HG02981 (cell line): ENCODE measurements around the gene SCNN1B.
"Not testable (repeated sequence)": the region's sequence is repeated elsewhere in the genome, so short reads cannot be mapped to it uniquely, and the experiment has no call there.

Source experiments
- ATAC-seq: cut with Tn5 transposase; IDR thresholded peaks from one replicate; pipeline ENCODE4 v1.9.1; 2021; ENCODE audit warnings: mild to moderate bottlenecking, moderate library complexity; ENCODE audit not compliant: unreplicated experiment

The SCNN1B gene

DNA sequence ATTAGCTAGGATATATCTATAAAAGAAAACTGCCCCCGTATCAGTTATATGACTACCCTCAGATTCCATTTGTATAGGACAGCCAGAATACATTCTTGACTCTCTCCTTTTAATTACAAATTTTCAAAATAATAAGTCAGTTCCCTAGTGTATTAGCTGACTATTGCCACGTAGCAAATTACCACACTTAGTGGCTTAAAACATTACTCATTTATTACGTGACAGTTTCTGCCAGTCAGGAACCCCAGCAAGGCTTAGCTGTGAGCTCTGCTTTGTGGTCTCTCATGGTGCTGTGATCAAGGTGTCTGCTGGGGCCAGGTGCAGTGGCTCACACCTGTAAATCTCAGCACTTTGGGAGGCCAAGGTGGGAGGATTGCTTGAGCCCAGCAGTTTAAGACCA, 13.9 kb upstream of the SCNN1B start:
- no peak for ATAC-seq

DNA sequence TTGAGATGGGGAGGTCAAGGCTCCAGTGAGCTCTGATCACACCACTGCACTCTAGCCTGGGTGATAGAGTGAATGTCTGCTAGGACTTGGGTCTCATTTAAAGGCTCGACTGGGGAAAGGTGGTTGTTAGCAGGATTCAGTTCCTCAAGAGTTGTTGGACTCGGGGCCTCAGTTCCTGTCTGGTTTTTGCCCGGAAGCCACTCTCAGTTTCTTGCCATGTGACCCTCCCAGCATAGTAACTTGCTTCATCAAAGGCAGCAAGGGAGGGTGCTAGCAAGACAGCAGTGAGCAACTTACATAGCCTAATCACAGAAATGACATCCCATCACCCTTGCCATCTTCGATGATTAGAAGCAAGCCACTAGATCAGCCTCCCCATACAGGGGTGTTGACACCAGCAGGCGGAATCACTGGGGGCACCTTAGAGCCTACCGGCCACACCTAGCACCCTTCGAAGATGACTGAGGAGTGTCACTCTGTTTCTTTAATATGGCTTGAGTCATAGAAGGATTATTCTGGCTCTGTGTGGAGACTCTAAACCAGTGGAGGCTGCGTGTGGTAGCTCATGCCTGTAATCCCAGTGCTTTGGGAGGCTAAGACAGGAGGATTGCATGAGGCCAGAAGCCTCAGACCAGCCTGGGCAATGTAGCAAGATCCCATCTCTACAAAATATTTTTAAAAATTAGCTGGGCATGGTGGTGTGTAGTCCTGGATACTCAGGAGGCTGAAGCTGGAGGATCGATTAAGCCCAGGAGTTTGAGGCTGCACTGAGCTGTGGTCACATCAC, 13.2 kb upstream of the SCNN1B start:
- no peak for ATAC-seq

DNA sequence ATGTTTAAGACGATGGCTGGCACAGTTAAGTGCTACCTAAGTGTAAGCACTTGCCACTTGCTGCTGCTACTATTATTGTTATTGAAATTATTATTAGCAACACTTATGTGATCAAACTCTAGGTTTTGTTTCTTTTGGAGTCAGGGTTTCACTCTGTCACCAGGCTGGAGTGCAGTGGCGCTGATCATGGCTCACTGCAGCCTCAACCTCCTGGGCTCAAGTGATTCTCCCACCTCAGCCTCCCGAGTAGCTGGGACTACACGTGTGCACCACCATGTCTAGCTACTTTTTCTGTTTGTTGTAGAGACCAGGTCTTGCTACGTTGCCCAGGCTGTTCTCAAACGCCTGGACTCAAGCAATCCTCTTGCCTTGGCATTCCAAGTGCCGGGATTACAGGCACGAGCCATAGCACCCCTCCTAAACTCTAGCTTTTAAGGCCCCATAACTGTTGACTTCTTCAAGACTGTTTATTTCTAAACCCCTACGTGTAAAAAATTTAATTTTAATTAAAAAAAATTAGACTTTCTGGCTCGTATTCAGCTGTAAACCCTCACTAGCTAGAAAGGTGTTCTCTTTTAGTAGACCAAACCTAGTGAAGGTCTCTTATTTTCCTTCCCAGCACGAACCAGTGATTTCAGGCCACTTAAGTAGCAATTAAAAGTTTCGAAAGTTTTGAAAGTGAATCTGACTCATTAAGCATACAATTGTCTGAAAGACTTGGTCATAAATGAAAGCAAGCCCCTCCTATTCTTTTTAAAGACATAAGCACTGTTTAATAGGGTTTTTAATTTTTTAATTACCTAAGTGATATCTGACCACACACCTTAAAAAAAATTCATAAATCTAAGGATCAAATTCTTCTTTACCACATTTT, 11.7 kb upstream of the SCNN1B start:
- no peak for ATAC-seq

DNA sequence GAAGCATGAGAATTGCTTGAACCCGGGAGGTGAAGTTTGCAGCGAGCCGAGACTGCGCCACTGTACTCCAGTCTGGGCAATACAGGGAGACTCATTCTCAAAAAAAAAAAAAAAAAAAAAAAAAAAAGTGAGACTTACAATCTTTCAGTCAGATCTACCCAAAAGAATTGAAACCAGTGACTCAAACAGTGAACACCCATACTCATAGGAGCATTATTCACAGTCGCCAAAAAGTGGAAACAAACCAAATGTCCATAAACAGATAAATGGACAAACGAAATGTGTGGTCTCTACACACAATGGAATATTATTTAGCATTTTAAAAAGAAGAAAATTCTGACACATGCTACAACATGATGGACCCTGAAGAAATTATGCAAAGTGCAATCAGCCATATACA, 9.1 kb upstream of the SCNN1B start:
- no peak for ATAC-seq

DNA sequence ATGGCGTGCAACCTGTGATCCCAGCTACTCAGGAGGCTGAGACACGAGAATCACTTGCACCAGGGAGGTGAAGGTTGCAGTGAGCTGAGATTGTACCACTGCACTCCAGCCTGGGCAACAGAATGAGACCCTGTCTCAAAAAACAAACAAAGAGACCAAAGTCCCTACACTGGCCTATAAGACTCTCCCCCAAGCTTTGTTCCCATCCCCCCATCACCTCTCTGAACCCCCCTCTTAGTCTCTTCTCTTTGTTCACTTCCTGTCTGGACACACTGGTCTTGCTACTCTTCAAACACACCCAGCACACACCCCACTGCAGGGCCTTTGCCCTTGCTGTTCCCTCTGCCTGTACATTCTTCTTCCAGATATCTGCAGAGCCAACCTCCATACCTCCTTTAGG, 7.8 kb upstream of the SCNN1B start:
- no peak for ATAC-seq

DNA sequence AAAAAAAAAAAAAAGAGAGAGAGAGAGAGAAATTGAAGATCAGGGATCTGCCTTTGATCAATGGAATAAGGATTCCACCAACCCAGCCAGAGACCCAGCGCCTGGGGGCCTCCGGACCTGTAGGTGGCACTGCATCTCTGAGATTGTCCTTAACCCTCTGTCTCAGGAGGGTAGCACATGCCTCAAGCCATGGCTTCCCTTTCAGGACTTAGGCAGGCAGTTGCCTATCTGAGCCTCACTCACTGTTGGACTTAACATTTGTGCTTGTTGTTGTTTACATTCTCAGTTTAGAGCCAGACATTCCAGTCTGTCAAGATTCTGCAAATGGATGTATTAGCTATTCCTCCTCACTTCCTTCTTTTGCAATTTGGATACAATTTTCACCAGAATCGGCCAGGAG, 5.1 kb upstream of the SCNN1B start:
- ATAC-seq = no peak

DNA sequence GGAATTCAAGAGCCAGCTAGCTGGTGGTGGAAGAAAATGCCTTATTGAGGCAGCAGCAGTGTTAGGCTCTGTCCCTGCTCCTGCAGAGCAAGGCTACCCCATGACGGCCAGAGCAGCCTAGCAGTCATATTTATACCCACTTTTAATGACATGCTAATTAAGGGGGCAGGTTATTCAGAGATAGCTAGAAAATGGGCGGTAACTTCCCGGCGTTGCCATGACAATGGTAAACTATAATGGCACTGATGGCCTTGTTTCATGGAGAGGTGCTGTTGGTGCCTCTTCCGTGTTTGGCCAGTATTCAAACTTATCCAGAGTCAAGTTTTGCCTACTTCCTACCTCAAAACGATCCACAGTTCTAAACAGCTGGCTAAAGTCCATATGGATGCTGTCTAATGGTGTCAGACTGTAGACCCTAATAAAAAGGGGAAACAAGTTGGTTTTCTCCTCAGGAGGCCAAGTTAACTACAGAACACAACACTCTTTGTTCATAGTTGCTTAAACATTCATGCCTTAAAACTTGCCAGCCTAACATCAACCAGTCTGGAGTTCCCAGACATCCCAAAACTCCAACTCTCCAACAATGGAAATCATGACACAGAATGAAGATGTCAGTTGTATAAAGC, 3.7 kb upstream of the SCNN1B start:
- ATAC-seq = no peak

DNA sequence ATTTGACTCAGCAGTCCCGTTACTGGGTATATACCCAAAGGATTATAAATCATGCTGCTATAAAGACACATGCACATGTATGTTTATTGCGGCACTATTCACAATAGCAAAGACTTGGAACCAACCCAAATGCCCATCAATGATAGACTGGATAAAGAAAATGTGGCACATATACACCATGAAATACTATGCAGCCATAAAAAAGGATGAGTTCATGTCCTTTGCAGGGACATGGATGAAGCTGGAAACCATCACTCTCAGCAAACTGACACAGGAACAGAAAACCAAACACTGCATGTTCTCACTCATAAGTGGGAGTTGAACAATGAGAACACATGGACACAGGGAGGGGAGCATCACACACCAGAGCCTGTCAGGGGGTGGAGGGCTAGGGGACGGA, 2.3 kb upstream of the SCNN1B start:
- not testable (repeated sequence) for ATAC-seq

DNA sequence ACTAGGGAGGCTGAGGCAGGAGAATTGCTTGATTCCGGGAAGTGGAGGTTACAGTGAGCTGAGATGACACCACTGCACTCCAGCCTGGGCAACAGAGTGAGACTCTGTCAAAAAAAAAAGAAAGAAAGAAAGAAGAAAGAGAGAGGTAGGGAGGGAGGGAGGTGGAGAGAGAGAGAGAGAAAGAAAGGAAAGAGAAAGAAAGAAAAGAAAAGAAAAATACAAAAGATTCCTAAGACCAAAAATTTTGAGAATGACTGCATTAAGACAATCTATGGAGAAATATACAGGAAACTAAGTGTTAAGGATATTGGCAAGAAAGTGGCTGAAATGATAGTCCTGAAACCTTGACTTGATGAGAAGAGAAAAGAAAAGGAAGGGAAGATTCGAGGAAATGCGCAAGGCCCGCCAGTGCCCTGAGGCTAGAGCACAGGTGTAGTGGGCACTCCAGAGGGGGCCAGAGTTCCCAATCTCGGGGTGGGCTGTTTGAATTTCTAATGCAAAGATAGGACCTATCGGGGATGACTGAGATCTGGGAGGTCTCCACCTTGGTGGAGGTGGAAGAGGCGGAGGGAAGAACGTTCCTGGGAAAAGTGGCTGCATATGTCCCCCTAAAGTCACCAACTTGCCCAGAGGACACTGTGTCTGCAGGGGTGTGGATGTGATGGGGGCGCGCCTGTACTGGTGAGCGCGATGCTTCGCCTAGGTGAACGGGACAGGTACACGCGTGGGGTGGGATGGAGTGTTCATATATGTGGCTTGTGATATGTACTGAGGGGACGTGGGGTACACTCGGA, 654 bp upstream of the SCNN1B start:
- ATAC-seq = no peak

DNA sequence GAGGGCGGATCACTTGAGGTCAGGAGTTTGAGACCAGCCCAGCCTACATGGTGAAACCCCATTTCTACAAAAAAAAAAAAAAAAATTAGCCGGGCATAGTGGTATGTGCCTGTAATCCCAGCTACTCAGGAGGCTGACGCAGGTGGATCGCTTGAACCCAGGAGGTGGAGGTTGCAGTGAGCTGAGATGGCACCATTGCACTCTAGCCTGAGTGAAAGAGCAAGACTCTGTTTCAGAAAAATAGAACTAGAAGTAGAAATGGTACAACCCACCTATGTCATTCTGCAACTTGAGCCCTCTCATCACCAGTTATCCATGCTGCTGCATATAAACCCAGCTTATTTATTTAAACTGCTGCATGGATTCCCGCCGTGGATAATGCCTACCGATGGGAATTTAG, 1.6 kb downstream of the SCNN1B start:
- ATAC-seq = no peak

DNA sequence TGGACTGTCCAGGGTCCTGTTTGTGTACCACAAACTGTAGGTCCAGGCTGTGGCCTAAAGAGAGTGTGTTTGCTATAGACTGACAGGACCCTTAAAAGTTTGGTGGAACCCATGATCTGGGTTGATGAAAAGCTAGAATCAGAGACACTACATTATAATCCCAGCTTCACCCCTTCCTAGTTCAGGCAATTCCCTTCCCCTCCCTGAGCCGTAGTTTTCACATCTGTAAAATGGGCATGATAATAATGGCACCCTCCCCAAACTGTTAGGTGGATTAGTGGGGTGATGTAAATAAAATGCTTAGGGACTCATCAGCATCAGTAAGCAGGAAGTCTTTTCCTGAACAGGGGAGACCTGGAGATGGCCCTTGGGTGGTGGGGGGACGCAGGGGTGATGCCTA, 2.5 kb downstream of the SCNN1B start:
- ATAC-seq = no peak

DNA sequence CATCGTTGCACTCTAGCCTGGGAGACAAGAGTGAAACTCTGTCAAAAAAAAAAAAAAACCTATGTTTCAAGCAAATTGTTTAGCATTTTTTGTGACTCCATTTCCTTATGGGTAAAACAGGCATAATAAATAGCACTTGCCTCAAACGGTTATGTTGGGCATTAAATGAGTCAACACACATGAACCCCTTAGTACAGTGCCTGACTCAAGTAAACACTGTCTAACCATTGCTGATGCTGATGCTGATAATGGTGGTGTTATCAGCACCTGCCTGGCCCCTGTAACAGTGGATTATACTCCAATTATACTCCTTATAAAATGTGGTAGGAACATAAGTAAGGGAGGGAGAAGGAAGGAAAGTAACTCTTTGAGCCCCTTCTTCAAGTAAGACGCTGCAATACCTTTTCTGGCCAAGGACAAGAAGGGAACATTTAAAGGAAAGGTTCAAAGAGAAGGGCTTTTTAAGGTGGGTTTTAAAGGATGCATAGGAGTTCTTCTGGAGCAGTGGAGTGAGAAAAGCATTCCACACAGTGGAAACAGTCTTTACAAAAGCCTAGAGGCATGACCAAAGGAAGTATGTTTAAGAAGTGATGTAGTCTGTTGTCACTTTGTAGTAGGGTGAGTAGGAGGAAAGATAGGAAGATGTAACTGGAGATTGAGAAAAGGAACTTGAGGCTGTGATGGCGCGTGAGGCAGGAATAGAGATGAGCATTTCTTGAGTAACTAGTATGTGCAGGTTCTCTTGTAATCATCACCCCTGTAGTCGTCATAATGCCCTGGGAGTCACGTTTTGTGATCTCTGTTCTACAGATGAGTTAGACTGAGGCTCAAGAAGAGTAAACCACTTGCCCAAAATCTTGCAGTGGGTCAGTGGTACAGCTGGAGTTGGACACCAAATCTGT, 4.3 kb downstream of the SCNN1B start:
- ATAC-seq = no peak

DNA sequence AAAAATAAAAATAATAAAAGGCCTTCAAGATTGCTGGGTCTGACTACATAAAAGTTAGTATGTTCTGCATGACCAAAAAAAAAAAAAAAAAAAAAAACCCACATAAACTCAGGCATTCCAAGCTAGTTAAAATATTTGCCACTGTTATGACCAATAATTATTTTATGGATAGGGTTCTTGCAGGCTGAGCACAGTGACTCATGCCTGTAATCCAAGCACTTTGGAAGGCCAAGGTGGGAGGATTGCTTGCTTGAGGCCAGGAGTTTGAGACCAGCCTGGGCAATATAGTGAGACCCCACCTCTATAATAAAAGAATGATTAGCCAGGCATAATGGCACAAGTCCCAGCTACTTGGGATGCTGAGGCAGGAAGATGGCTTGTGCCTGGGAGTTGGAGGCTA, 8.1 kb downstream of the SCNN1B start:
- ATAC-seq = no peak

DNA sequence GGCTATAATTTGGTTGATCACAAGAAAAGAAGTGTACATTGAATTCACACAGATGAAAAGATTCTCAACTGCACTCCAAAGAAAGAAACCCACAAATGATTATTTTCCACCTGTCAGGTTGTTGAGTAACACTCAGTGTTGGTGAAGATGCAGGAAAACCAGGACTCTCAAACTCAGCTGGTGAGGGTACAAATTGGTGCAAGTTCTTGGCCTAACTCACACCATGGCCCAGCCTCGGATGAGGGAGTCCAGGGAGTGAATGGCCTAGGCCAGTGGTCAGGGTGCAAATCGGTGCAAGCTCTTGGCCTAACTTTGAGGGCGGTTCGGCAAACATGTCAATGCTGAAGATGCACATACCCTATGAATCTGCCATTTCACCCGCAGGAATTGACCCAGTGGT, 8.6 kb downstream of the SCNN1B start:
- ATAC-seq = no peak

DNA sequence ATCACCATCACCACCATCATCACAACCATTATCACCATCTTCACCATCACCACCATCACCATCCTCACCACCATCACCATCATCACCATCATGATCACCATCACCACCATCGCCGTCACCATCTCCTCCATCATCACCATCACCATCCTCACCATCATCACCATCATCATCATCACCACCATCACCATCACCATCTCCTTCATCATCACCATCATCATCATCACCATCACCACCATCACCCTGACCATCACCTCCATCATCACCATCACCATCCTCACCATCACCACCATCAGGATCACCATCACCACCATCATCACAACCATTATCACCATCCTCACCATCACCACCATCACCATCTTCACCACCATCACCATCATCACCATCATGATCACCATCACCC, 14.1 kb downstream of the SCNN1B start:
- ATAC-seq = no peak

DNA sequence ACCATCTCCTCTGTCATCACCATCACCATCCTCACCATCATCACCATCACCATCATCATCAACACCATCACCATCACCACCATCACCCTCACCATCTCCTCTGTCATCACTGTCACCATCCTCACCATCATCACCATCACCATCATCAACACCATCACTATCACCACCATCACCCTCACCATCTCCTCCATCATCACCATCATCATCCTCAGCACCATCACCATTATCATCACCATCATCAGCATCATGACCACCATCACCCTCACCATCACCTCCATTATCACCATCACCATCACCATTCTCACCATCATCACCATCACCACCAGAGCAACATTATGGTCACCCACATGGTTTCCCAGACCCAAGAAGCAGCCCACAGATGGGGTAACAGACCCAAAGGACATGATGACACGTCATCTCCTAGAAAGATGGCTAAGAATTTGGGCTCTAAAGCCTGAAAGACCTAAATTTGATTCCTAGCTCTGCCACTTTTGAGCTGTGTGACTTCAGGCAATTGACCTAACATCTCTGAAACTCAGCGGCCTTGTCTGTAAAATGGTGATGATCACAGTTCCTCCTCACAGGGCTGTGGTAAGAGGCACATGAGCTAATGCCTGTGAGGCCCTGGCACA, 14.6 kb downstream of the SCNN1B start:
- no peak for ATAC-seq

DNA sequence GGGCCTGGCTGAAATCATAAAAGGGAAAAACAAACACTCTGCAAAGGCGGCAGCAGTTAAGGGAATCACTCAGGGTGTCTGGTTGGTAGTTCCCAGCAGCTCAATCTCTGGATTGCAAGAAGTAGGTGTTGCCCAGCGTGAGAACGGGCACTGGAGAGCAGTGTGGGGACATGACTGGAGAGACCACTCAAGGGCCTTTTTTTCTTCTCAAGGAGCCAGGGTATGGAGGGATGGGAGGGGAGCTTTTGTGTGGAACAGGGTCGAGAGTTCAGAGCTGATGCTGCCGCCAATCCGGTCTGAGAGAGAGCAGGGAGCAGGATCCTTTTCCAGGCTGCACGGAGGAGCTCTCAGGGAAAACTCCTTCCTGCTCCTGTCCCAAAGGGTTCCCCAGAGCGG, 15.2 kb downstream of the SCNN1B start:
- no peak for ATAC-seq

DNA sequence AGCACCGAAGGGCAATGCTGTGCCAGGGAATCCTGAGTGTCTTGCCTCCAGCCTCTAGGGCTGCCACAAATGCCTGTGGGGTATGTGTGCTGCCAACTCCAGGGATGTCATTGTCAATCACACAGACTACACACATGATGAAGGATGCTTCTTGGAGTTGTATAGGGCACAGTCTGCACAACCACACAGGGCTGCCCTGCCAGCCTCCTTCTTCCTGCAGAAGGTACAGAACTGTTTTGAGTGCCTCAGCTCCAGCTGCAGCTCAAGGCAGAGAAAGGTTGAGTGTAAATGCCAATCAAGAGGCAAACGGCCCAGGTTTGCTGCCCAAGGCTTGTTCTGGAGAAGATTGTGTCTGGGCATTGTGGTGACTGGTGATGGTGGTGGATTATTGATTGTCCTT, 15.6 kb downstream of the SCNN1B start:
- no peak for ATAC-seq

DNA sequence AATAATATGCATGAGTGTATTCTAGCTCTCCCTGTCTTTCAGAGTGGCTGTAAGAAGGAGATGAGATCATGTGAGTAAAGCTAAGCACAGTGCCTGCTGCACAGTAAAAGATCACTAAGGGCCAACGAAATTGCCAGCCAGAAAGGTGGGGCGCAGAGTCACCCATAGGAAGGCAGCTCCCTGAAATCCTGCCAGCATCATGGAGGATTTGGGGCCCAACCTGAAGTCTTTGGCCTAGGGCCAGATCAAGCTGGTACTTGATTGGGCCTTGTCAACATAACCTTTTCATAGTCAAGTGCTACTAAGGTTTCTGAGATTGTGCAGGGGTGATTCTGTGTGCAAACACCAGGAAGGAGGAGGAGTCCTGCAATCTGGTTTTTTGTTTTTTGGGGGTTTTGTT, 16.5 kb downstream of the SCNN1B start:
- ATAC-seq = no peak
